Measurements from ENCODE around the gene DGKH. TPM values are rescaled to one million over a fixed set of nuclear protein-coding genes. Genes with fewer than 3 reads are reported as not detected.

The DGKH gene
- total and polyA plus RNA-seq, 2 donors (not counting 1 experiment from before 2014, with no cell fraction given): 0.06 to 0.67 TPM

GRCh38 chr13:42181381-42181953 is 133.0 kb downstream of the DGKH start:
- Mint-ChIP-seq H3K27ac (no peak overlapping the region), H3K4me3 (no peak overlapping the region)
- POLR2A ChIA-PET: no interaction called here

GRCh38 chr13:42189061-42189460 is 140.6 kb downstream of the DGKH start:
- Histone ChIP-seq H3K4me1 (ENCODE audit: control insufficient read depth in 2 of 2, insufficient read depth in 2 of 2, low read length in 2 of 2) (no peaks in the 10 kb centered on the region), H3K9me3 (ENCODE audit: control extremely low read depth in 1 of 3, control insufficient read depth in 2 of 3, insufficient read depth in 1 of 3, low read length in 2 of 3) (no peaks in the 10 kb centered on the region), H3K4me3 (ENCODE audit: control extremely low read depth in 1 of 5, extremely low read depth in 1 of 5, insufficient read depth in 1 of 5, low read depth in 2 of 5, low read length in 4 of 5) (no peak overlapping the region), H3K27ac (ENCODE audit: low read length in 2 of 2) (no peak overlapping the region), H3K4me2 (replicated peaks; ENCODE audit: low read depth, low read length, poor library complexity, severe bottlenecking) (no peak overlapping the region), H3K9ac (ENCODE audit: low read length) (no peak overlapping the region), H2AFZ (ENCODE audit: insufficient read depth, low read depth, low read length, poor library complexity, severe bottlenecking) (no peak overlapping the region), H3K27me3 (replicated peaks in 1 of 4; ENCODE audit: control extremely low read depth in 1 of 4, control insufficient read depth in 3 of 4, insufficient read depth in 4 of 4, low read length in 3 of 4) (no peaks in the 10 kb centered on the region), H4K20me1 (ENCODE audit: control insufficient read depth, insufficient read depth, low read length, poor library complexity, severe bottlenecking) (no peaks in the 10 kb centered on the region), H3K36me3 (replicated peaks in 1 of 2; ENCODE audit: control extremely low read depth in 1 of 2, control insufficient read depth in 1 of 2, extremely low read depth in 1 of 2, insufficient read depth in 2 of 2, low read length in 1 of 2) (no peaks in the 10 kb centered on the region), H3K79me2 (ENCODE audit: control insufficient read depth, insufficient read depth, low read length) (no peaks in the 10 kb centered on the region)
- Mint-ChIP-seq H3K4me3 (no peak overlapping the region), H3K27ac (no peak overlapping the region), H3K27me3 (no peaks in the 10 kb centered on the region), H3K9me3 (ENCODE audit: insufficient read depth) (no peaks in the 10 kb centered on the region), H3K4me1 (no peaks in the 10 kb centered on the region)
- DNase-seq (no peak), ATAC-seq (ENCODE audit: low read depth) (no peak)
- ChIA-PET POLR2A (no interaction called here), CTCF (no interaction called here)
- TF ChIP-seq CTCF (IDR thresholded peaks at IDR 0.05) (no peak), EZH2 (IDR thresholded peaks at IDR 0.05; ENCODE audit: borderline replicate concordance, insufficient read depth, low read depth, low read length, poor library complexity, severe bottlenecking) (no peak)
- 94% methylated on average over 5 of the region's 7 CpGs for WGBS (ENCODE audit: insufficient coverage)
- intact Hi-C loops (cut with micrococcal nuclease): no loop called here

More at GRCh38 chr13:42181381-42181953, 133.0 kb downstream of the DGKH start:
- no peak for ATAC-seq (ENCODE audit: low read depth)
- DNase-seq: no peak
- H3K27me3 ChIP-seq (replicated peaks in 1 of 4; ENCODE audit: control extremely low read depth in 1 of 4, control insufficient read depth in 3 of 4, insufficient read depth in 4 of 4, low read length in 3 of 4): no peaks in the 10 kb centered on the region
- no peaks in the 10 kb centered on the region for H3K9me3 ChIP-seq (ENCODE audit: control extremely low read depth in 1 of 3, control insufficient read depth in 2 of 3, insufficient read depth in 1 of 3, low read length in 2 of 3)
- H3K9me3 Mint-ChIP-seq (ENCODE audit: insufficient read depth): no peaks in the 10 kb centered on the region
- no peak overlapping the region for H3K4me2 ChIP-seq (replicated peaks; ENCODE audit: low read depth, low read length, poor library complexity, severe bottlenecking)
- H3K4me3 ChIP-seq (ENCODE audit: control extremely low read depth in 1 of 5, extremely low read depth in 1 of 5, insufficient read depth in 1 of 5, low read depth in 2 of 5, low read length in 4 of 5): no peak overlapping the region
- no peak for TF ChIP-seq EZH2 (IDR thresholded peaks at IDR 0.05; ENCODE audit: borderline replicate concordance, insufficient read depth, low read depth, low read length, poor library complexity, severe bottlenecking)
- TF ChIP-seq CTCF (IDR thresholded peaks at IDR 0.05): no peak
- H3K79me2 ChIP-seq (ENCODE audit: control insufficient read depth, insufficient read depth, low read length): no peaks in the 10 kb centered on the region
- no peak overlapping the region for H3K27ac ChIP-seq (ENCODE audit: low read length in 2 of 2)
- H2AFZ ChIP-seq (ENCODE audit: insufficient read depth, low read depth, low read length, poor library complexity, severe bottlenecking): no peak overlapping the region
- no peaks in the 10 kb centered on the region for H3K4me1 Mint-ChIP-seq
- intact Hi-C loops (cut with micrococcal nuclease): no loop called here
- H3K36me3 ChIP-seq (replicated peaks in 1 of 2; ENCODE audit: control extremely low read depth in 1 of 2, control insufficient read depth in 1 of 2, extremely low read depth in 1 of 2, insufficient read depth in 2 of 2, low read length in 1 of 2): no peaks in the 10 kb centered on the region
- WGBS (ENCODE audit: insufficient coverage): 100% methylated on average over 2 of the region's 2 CpGs
- H3K9ac ChIP-seq (ENCODE audit: low read length): no peak overlapping the region
- no peaks in the 10 kb centered on the region for H3K4me1 ChIP-seq (ENCODE audit: control insufficient read depth in 2 of 2, insufficient read depth in 2 of 2, low read length in 2 of 2)
- no peaks in the 10 kb centered on the region for H4K20me1 ChIP-seq (ENCODE audit: control insufficient read depth, insufficient read depth, low read length, poor library complexity, severe bottlenecking)
- CTCF ChIA-PET: no interaction called here
- H3K27me3 Mint-ChIP-seq: no peaks in the 10 kb centered on the region

Measured in B cell (primary cell).